Muscle of leg (tissue), 11 donors: ENCODE results near the gene NRG2. TPM values are rescaled to one million over a fixed set of nuclear protein-coding genes. Genes with fewer than 3 reads are reported as not detected.

Source experiments
- DNase-seq: peaks from one replicate; pipeline ENCODE4 v3.0.0; 2013
- H3K27ac ChIP-seq: one replicate; pipeline ENCODE4 v1.5.1; 2013; ENCODE audit warnings: mild to moderate bottlenecking, low read length, control low read depth
- H3K27me3 ChIP-seq: one replicate; pipeline ENCODE4 v1.6.1; 2013; ENCODE audit warnings: low read length; ENCODE audit not compliant: control insufficient read depth, insufficient read depth
- H3K36me3 ChIP-seq: one replicate; pipeline ENCODE4 v1.6.1; 2013; ENCODE audit warnings: low read length; ENCODE audit not compliant: control insufficient read depth, insufficient read depth
- H3K4me1 ChIP-seq: one replicate; pipeline ENCODE4 v1.6.1; 2013; ENCODE audit warnings: low read length; ENCODE audit not compliant: control insufficient read depth, insufficient read depth
- H3K4me3 ChIP-seq: one replicate; pipeline ENCODE4 v1.5.1; 2013; ENCODE audit warnings: low read length, control low read depth
- H3K9me3 ChIP-seq: replicated peaks from 2 replicates; pipeline ENCODE4 v1.6.1; 2013; ENCODE audit warnings: low read depth, low read length; ENCODE audit not compliant: control insufficient read depth
- WGBS: methylation state at CpG from one replicate; pipeline ENCODE4 v1.1.5; 2013; ENCODE audit warnings: missing lambda C conversion rate; ENCODE audit not compliant: insufficient coverage; 5-methylcytosine and 5-hydroxymethylcytosine counted together
- polyA plus RNA-seq, 8 donors: library from polyadenylated mRNA; unstranded; fragments of 120-200 nt; gene quantifications; one replicate each; pipeline versions ENCODE4 v1.2.1 to v1.2.3, GENCODE V29; 2013; ENCODE audit warnings: inconsistent platforms in 1 of 8, low replicate concordance in 1 of 8; ENCODE audit not compliant: insufficient read length in 8 of 8, insufficient read depth in 1 of 8
- total RNA-seq: library from RNA; stranded (reverse); fragments of 120-200 nt; gene quantifications from one replicate; pipeline ENCODE4 v1.2.4, GENCODE V29; 2013

NRG2 gene
- total and polyA plus RNA-seq, 9 donors = 0.82 to 2.8 (median 1.5) TPM

GRCh38 chr5:140025736-140026135 lies 17.4 kb downstream of the NRG2 start:
- 43% methylated on average over 3 of the region's 3 CpGs for WGBS
- no peak overlapping the region for H3K27ac ChIP-seq
- no peaks in the 10 kb centered on the region for H3K9me3 ChIP-seq
- no peak overlapping the region for H3K4me3 ChIP-seq
- no peaks in the 10 kb centered on the region for H3K36me3 ChIP-seq
- peaks cover 11% of the 10 kb centered on the region for H3K27me3 ChIP-seq
- DNase-seq = no peak
- no peaks in the 10 kb centered on the region for H3K4me1 ChIP-seq

GRCh38 chr5:140024928-140025327 lies 18.2 kb downstream of the NRG2 start:
- H3K4me1 ChIP-seq = no peaks in the 10 kb centered on the region
- WGBS = 20% methylated on average over 1 of the region's 1 CpG
- H3K4me3 ChIP-seq = no peak overlapping the region
- H3K9me3 ChIP-seq = no peaks in the 10 kb centered on the region
- H3K27ac ChIP-seq = no peak overlapping the region
- H3K27me3 ChIP-seq = peaks cover 9% of the 10 kb centered on the region
- DNase-seq = no peak
- H3K36me3 ChIP-seq = no peaks in the 10 kb centered on the region

- no peak for DNase-seq
- Histone ChIP-seq H3K36me3 (no peaks in the 10 kb centered on the region), H3K4me1 (no peaks in the 10 kb centered on the region), H3K27ac (no peak overlapping the region), H3K4me3 (no peak overlapping the region), H3K9me3 (no peaks in the 10 kb centered on the region), H3K27me3 (peaks cover 19% of the 10 kb centered on the region)
- 89% methylated on average over 4 of the region's 6 CpGs for WGBS
Measured at GRCh38 chr5:140023611-140024191, 19.4 kb downstream of the NRG2 start.

- no CpG with 5 or more reads among the region's 4 CpGs for WGBS
- Histone ChIP-seq H3K9me3 (no peaks in the 10 kb centered on the region), H3K36me3 (no peaks in the 10 kb centered on the region), H3K4me3 (no peak overlapping the region), H3K27ac (no peak overlapping the region), H3K4me1 (no peaks in the 10 kb centered on the region), H3K27me3 (peaks cover 29% of the 10 kb centered on the region)
- no peak for DNase-seq
Measured at GRCh38 chr5:140020601-140021177, 22.4 kb downstream of the NRG2 start.

GRCh38 chr5:140018920-140019644 lies 24.0 kb downstream of the NRG2 start:
- Histone ChIP-seq H3K4me3 (no peak overlapping the region), H3K9me3 (no peaks in the 10 kb centered on the region), H3K27ac (no peak overlapping the region), H3K27me3 (peaks cover 27% of the 10 kb centered on the region), H3K4me1 (no peaks in the 10 kb centered on the region), H3K36me3 (no peaks in the 10 kb centered on the region)
- no peak for DNase-seq
- WGBS = 49% methylated on average over 3 of the region's 4 CpGs

- 91% methylated on average over 6 of the region's 7 CpGs for WGBS
Measured at GRCh38 chr5:140018517-140018916, 24.6 kb downstream of the NRG2 start.

GRCh38 chr5:140018096-140018481 lies 25.0 kb downstream of the NRG2 start:
- H3K9me3 ChIP-seq = no peaks in the 10 kb centered on the region
- no peak overlapping the region for H3K27ac ChIP-seq
- DNase-seq = no peak
- no peak overlapping the region for H3K4me3 ChIP-seq
- 74% methylated on average over 7 of the region's 8 CpGs for WGBS
- no peaks in the 10 kb centered on the region for H3K36me3 ChIP-seq
- H3K4me1 ChIP-seq = no peaks in the 10 kb centered on the region
- H3K27me3 ChIP-seq = peaks cover 24% of the 10 kb centered on the region

More at GRCh38 chr5:140018517-140018916, 24.6 kb downstream of the NRG2 start:
- DNase-seq = no peak
- Histone ChIP-seq H3K9me3 (no peaks in the 10 kb centered on the region), H3K4me1 (no peaks in the 10 kb centered on the region), H3K4me3 (no peak overlapping the region), H3K27ac (no peak overlapping the region), H3K27me3 (peaks cover 24% of the 10 kb centered on the region), H3K36me3 (no peaks in the 10 kb centered on the region)

- no peaks in the 10 kb centered on the region for H3K9me3 ChIP-seq
- WGBS = 96% methylated on average over 7 of the region's 9 CpGs
- H3K4me1 ChIP-seq = no peaks in the 10 kb centered on the region
- H3K36me3 ChIP-seq = no peaks in the 10 kb centered on the region
- no peak for DNase-seq
- peaks cover 24% of the 10 kb centered on the region for H3K27me3 ChIP-seq
- no peak overlapping the region for H3K27ac ChIP-seq
- no peak overlapping the region for H3K4me3 ChIP-seq
Measured at GRCh38 chr5:140017397-140018095, 25.6 kb downstream of the NRG2 start.

GRCh38 chr5:140015706-140016105 lies 27.4 kb downstream of the NRG2 start:
- Histone ChIP-seq H3K4me1 (peaks cover 2% of the 10 kb centered on the region), H3K36me3 (no peaks in the 10 kb centered on the region), H3K9me3 (no peaks in the 10 kb centered on the region), H3K27ac (no peak overlapping the region), H3K27me3 (peaks cover 22% of the 10 kb centered on the region), H3K4me3 (no peak overlapping the region)
- 74% methylated on average over 3 of the region's 5 CpGs for WGBS
- no peak for DNase-seq

GRCh38 chr5:140014751-140015150 lies 28.3 kb downstream of the NRG2 start:
- Histone ChIP-seq H3K4me1 (peaks cover 4% of the 10 kb centered on the region), H3K27ac (no peak overlapping the region), H3K4me3 (no peak overlapping the region), H3K36me3 (no peaks in the 10 kb centered on the region), H3K27me3 (peaks cover 21% of the 10 kb centered on the region), H3K9me3 (no peaks in the 10 kb centered on the region)
- WGBS = 78% methylated on average over 1 of the region's 2 CpGs
- DNase-seq = no peak
